NCI-H2196 (cell line): Measurements from ENCODE around the gene PDZD8.
"Not testable (repeated sequence)": the region's sequence is repeated elsewhere in the genome, so short reads cannot be mapped to it uniquely, and the experiment has no call there.

Source experiments
- DNase-seq: peaks from one replicate; lab custom pipeline; 2025; ENCODE audit not compliant: unreplicated experiment; lab: John Stamatoyannopoulos, UW

Gene PDZD8

DNA sequence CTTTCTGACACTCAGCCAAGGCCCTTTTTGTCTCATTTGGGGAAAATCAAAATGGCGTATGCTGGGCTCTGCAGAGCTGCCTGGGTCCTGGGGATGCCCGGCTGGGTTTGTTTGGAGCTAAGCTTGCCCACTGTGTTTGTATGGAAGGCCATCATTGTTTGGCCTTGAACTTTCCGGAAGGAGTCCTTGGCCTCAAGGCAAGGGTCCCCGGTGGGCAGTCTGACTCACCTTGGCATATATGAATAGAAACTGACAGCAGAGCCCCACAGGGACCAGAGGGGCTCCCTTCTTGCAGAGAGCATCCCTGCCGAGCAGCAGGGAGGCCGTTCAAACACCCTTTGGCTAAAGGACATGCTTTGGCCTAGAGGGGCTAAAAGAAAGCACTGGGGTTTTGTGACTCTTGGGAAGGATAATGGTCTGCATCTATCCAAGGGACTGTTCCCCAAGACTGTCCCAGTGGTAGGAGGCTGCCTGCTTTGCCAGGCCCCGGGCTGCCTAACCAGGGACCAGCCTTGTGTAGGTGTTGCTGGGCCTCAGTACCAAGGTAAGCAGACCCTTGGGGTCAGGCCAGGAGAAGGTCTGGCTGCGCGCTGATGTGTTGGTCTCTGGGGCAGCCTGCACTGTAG is 119.3 kb downstream of the PDZD8 start:
- no peak for DNase-seq

DNA sequence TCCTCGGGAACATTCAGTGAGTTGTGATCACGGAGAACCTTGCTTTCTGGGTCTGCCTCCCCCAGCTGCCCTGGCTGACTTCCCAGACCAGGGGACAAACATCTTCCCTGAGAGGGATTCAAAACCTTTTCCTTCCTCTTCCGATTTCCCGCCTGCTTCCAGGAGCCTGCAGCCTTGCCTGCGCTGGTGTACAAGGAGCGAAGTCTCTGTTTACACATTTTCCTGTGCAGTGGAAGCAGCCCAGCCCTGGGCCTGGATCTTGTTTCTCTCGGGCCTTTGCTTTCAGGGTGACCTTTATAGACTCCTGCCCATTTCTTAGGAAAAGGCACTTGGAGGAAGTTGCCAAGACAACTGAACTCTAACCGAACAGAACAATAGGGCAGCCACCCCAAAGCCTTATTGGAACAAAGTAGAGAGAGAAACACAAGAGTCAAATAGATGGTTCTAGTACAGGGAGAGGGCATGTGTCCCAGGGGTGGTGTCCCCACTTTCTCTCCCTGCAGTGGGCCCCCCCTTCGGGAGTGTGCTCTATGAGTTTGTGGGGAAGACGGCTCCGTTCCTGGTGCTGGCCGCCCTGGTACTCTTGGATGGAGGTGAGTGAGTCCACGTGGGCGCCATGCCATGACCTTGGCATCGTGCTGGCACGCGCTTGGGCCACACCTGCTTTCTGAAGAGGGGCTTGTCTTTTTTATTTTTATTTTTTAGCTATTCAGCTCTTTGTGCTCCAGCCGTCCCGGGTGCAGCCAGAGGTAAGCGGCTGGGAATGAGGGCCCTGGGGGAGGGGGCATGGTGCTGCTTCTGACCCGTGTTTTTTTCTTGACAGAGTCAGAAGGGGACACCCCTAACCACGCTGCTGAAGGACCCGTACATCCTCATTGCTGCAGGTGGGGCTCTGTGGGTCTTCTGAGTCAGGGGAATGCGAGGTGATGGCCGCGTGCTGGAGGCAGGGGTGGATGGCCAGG is 120.2 kb downstream of the PDZD8 start:
- DNase-seq = no peak

- DNase-seq = no peak
Observed at GRCh38 chr10:117254338-117254737, 120.9 kb downstream of the PDZD8 start.

GRCh38 chr10:117253908-117254307 is 121.3 kb downstream of the PDZD8 start:
- no peak for DNase-seq

GRCh38 chr10:117250411-117250810 is 124.8 kb downstream of the PDZD8 start:
- no peak for DNase-seq

- DNase-seq = no peak
Observed at GRCh38 chr10:117249493-117250093, 125.6 kb downstream of the PDZD8 start.

DNA sequence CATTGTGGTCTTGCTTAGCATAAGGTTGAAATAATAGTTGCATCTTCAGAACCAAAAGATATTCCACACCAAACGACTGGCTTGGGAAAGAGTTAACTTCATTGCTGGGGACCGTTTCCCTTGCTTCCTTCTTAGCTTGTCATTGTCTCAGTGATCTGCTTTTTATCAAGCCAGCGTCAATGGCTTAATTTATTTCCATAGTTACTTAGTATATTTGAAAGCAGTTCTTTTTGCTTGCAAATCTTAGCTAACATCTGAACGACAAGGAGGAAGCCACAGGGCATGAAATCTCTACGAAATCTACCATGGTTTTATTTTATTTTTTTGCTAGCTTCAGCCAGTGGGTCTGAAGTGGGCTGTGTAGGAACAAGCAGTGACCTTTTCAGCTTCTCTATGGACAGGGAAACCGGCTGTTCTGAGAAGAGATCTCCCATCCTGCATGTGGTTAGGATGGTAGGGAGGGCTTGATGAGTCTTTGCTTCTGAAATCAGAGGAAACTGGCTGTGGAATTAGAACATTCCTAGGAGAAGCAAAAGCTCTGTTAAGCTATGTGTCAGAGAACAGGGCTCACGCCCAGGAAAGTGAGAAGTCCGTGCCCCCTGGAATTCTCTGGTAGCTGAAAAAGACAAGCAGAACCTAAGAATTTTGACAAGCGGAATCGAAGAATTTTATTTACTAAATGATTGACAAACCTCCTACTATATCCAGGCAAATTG is 126.3 kb downstream of the PDZD8 start:
- no peak for DNase-seq

- DNase-seq = no peak
Observed at GRCh38 chr10:117246997-117247671, 128.1 kb downstream of the PDZD8 start.

- DNase-seq = no peak
Observed at GRCh38 chr10:117242463-117242832, 132.8 kb downstream of the PDZD8 start.

DNA sequence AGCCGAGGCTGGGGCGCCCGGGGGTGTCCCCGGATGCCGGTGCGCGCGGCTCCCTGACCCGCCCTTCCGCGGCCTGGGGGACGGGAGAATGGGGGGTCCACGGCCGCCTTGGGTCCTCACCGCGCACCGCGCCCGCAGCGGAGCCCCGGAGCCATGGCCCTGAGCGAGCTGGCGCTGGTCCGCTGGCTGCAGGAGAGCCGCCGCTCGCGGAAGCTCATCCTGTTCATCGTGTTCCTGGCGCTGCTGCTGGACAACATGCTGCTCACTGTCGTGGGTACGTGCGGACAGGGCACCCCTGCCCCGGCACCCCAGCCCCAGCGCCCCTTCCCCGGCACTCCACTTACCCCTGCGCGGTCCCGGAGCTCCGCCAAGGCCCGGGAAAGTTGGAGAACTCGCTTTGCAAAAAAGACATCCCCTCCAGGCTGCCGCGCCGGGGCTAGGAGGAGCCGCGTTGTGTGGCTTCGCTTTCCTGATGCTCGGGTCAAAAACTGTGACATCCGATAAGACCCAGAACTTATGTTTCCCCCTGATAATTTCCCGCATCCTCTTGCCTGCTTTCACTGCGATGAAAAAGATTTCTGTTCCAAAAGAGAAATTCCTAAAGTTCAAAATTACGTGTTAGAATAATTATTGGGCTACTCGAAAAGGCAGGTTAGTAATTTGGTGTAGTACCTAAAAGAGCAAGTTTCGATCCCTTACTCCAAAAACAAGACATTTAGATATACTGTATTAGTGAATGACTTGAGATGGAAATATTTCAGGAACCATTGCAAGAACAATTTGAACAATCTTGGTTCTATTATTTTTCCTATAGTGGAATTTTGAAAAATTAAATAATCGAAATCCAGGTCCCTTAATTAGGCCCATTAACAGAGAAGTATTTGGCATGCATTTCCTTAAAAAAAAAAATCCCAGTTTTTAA is 133.4 kb downstream of the PDZD8 start:
- no peak for DNase-seq

DNA sequence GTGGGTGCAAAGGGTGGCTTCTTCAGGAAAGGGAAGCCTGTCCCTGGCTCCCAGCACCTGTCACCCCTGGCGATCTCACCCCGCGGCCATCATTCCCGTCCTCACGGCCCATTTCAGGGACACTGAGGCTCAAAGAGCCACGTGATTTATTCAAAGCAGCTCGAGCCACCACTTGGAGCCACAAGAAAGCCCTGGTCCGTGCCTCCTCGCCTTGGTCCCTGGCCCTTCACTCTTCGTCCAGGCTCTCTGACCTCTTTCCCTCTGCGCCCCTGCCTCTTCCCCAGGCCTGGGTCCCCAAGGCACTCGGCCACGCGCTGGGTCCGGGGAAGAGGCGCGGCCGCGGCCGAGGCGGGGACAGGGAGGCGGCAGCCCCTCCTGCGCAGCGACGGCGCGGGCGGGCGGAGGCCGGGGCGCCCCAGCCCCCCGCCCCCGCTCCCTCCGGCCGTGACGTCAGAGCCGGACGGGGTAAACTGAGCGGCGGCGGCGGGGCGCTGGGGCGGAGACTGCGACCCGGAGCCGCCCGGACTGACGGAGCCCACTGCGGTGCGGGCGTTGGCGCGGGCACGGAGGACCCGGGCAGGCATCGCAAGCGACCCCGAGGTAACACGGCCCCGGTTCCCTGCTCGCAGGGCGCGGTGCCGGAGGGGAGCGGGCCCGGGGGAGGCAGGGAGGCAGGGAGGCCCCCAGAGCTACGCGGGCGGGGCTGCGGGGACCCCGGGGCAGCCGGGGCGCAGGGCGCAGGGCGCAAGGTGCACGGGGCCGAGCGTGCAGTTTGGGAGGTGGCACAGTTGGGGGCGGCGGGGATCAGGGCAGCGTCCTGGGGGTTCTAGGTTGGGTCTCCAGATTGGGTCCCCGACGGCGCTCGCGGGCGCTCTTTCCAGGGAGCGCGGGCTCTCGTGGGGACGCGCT is 134.4 kb downstream of the PDZD8 start, which contains the start of gene SLC18A2:
SLC18A2 (plus strand) TSS at position 494 of the 909 bp plus-strand sequence. CDS start 580 bp downstream, outside the sequence.
- DNase-seq = no peak

- no peak for DNase-seq
Observed at GRCh38 chr10:117239721-117240620, 135.3 kb downstream of the PDZD8 start.

- DNase-seq = no peak
Observed at GRCh38 chr10:117239051-117239450, 136.2 kb downstream of the PDZD8 start.

DNA sequence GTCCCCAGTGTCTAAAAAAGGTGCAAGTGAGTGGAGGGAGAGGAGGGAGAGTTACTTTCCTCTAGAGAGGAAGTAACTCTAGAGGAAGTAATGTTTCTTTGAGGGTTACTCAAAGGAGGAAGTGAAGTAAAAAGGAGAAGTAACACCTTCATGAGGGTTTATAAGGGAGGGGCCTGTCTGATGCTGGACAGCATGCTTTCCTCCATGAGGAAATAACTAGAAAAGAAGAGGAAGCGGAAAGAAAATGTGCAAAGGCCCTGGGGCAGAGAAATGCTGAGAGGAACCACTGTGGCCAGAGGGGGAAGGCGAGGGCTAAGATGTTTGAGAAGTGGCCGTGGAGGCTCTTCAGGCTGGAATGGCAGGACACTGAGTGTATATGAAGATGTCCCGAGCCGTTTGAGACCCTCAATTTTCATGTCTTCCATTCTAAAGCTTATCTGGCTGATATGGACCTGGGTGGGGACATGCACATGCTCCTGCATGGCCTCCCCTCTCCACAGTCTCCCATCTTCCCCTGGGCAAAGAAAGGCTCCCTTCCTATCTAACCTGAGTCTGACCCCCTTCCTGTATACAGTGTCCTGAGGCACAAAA is 137.7 kb downstream of the PDZD8 start:
- DNase-seq = no peak

GRCh38 chr10:117230107-117230506 is 145.1 kb downstream of the PDZD8 start:
- not testable (repeated sequence) for DNase-seq

DNA sequence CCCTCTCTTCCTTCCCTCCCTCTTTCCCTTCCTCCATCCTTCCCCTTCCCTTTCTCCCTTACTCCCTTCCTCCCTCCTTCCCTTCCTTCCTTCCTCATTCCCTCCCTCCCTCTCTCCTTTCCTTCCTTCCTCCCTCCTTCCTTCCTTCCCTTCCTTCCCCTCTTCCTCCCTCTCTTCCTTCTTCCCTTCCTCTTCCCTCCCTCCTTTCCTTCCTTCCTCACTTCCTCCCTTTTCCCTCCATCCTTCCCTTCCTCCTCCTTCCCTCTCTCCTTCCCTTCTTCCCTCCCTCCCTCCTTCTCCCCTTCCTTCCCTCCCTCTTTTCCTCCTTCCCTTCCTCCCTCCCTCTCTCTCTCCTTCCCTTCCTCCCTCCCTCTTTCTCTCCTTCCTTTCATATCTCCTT is 147.0 kb downstream of the PDZD8 start:
- no peak for DNase-seq
